Mesenchymal stem cell (in vitro differentiated cells and primary cell): ENCODE data around the gene SELENOK.
A peak's percentile ranks its signal among the peaks of the same experiment; 100 is the strongest.

Experiments
- DNase-seq: peaks from one replicate; pipeline ENCODE4 v3.0.0-alpha.2; 2013
- H2AFZ ChIP-seq: one replicate; pipeline ENCODE4 v1.6.1; 2013; ENCODE audit warnings: low read depth, mild to moderate bottlenecking, control low read depth, inconsistent platforms, low read length, moderate library complexity
- H2AK5ac ChIP-seq: 2 replicates; pipeline ENCODE4 v1.6.1; 2013; ENCODE audit warnings: low read length, moderate library complexity, mild to moderate bottlenecking, inconsistent platforms; ENCODE audit not compliant: severe bottlenecking
- H2BK120ac ChIP-seq: one replicate; pipeline ENCODE4 v1.6.1; 2013; ENCODE audit warnings: low read depth, mild to moderate bottlenecking, inconsistent platforms, low read length, moderate library complexity
- H2BK12ac ChIP-seq, 2 experiments: one replicate each; pipeline ENCODE4 v1.6.1; 2013; ENCODE audit warnings: inconsistent platforms in 2 of 2, low read length in 2 of 2, mild to moderate bottlenecking in 2 of 2, moderate library complexity in 2 of 2, control low read depth in 1 of 2
- H2BK15ac ChIP-seq: one replicate; pipeline ENCODE4 v1.6.1; 2013; ENCODE audit warnings: mild to moderate bottlenecking, low read depth, inconsistent platforms; ENCODE audit not compliant: poor library complexity, severe bottlenecking
- H2BK5ac ChIP-seq: 2 replicates; pipeline ENCODE4 v1.6.1; 2013; ENCODE audit warnings: low read depth, mild to moderate bottlenecking, low read length, control low read depth, inconsistent platforms; ENCODE audit not compliant: poor library complexity, severe bottlenecking
- H3K14ac ChIP-seq, 2 experiments: one replicate each; pipeline ENCODE4 v1.6.1; 2013; ENCODE audit warnings: inconsistent platforms in 2 of 2, low read length in 2 of 2, control low read depth in 1 of 2, mild to moderate bottlenecking in 1 of 2, moderate library complexity in 1 of 2
- H3K18ac ChIP-seq, 2 experiments: one replicate each; pipeline ENCODE4 v1.6.1; 2013; ENCODE audit warnings: inconsistent platforms in 2 of 2, low read length in 2 of 2, control low read depth in 1 of 2, low read depth in 1 of 2, mild to moderate bottlenecking in 1 of 2
- H3K23ac ChIP-seq, 2 experiments: one replicate each; pipeline ENCODE4 v1.6.1; 2013; ENCODE audit warnings: inconsistent platforms in 2 of 2, low read length in 2 of 2, mild to moderate bottlenecking in 2 of 2, moderate library complexity in 2 of 2, control low read depth in 1 of 2
- H3K27ac ChIP-seq: 2 replicates; pipeline ENCODE4 v1.5.1; 2013; ENCODE audit warnings: mild to moderate bottlenecking, moderate library complexity, low read length, control low read depth, inconsistent platforms; ENCODE audit not compliant: poor library complexity, severe bottlenecking
- H3K27me3 ChIP-seq, 2 experiments: 2 replicates each; pipeline versions ENCODE4 v1.6.1 to v1.7.0; 2013; ENCODE audit warnings: low read length in 2 of 2, mild to moderate bottlenecking in 2 of 2, moderate library complexity in 2 of 2, control low read depth in 1 of 2, inconsistent platforms in 1 of 2; ENCODE audit not compliant: control insufficient read depth in 1 of 2, insufficient read depth in 1 of 2
- H3K36me3 ChIP-seq, 2 experiments: 2 replicates each; pipeline versions ENCODE4 v1.6.1 to v1.7.0; 2013; ENCODE audit warnings: low read length in 2 of 2, control low read depth in 1 of 2, inconsistent platforms in 1 of 2, low read depth in 1 of 2, mild to moderate bottlenecking in 1 of 2; ENCODE audit not compliant: insufficient read depth in 2 of 2, control insufficient read depth in 1 of 2
- H3K4ac ChIP-seq, 2 experiments: one replicate each; pipeline ENCODE4 v1.6.1; 2013; ENCODE audit warnings: inconsistent platforms in 2 of 2, low read length in 2 of 2, mild to moderate bottlenecking in 2 of 2, moderate library complexity in 2 of 2, control low read depth in 1 of 2, low read depth in 1 of 2
- H3K4me1 ChIP-seq: 2 replicates; pipeline ENCODE4 v1.6.1; 2013; ENCODE audit warnings: low read depth, low read length, control low read depth; ENCODE audit not compliant: control insufficient read depth, insufficient read depth
- H3K4me2 ChIP-seq: 2 replicates; pipeline ENCODE4 v1.6.1; 2013; ENCODE audit warnings: low read length, mild to moderate bottlenecking, inconsistent platforms; ENCODE audit not compliant: poor library complexity, severe bottlenecking
- H3K4me3 ChIP-seq, 2 experiments: 2 replicates each; pipeline versions ENCODE4 v1.5.1 to v1.7.0; 2013; ENCODE audit warnings: low read length in 2 of 2, mild to moderate bottlenecking in 2 of 2, control low read depth in 1 of 2, low read depth in 1 of 2; ENCODE audit not compliant: insufficient read depth in 1 of 2
- H3K79me1 ChIP-seq: replicated peaks from 2 replicates; pipeline ENCODE4 v1.6.1; 2013; ENCODE audit warnings: mild to moderate bottlenecking, control low read depth, low read length, inconsistent platforms; ENCODE audit not compliant: poor library complexity, severe bottlenecking
- H3K9ac ChIP-seq: 2 replicates; pipeline ENCODE4 v1.7.0; 2013; ENCODE audit warnings: mild to moderate bottlenecking, low read length, moderate library complexity
- H3K9me3 ChIP-seq: 2 replicates; pipeline ENCODE4 v1.7.0; 2013; ENCODE audit warnings: mild to moderate bottlenecking, low read length; ENCODE audit not compliant: control insufficient read depth
- H4K8ac ChIP-seq: one replicate; pipeline ENCODE4 v1.6.1; 2013; ENCODE audit warnings: inconsistent platforms, mild to moderate bottlenecking, low read length, moderate library complexity
- H4K91ac ChIP-seq: one replicate; pipeline ENCODE4 v1.6.1; 2013; ENCODE audit warnings: mild to moderate bottlenecking, low read length, inconsistent platforms
- WGBS: methylation state at CpG from one replicate; pipeline ENCODE4 v1.1.7; 2013; ENCODE audit warnings: mixed read lengths; 5-methylcytosine and 5-hydroxymethylcytosine counted together

The SELENOK gene

GRCh38 chr3:53892286-53892637 is 603 bp upstream of the SELENOK start:
- no peak overlapping the region for H2BK15ac ChIP-seq
- H3K23ac ChIP-seq, result no peak overlapping the region
- peak overlapping the region; percentile 67 for H3K4me2 ChIP-seq
- no peak overlapping the region for H3K14ac ChIP-seq
- peaks cover 0 to 4% of the 10 kb centered on the region in 2 experiments for H3K36me3 ChIP-seq
- peak overlapping the region; percentile 57 for H4K8ac ChIP-seq
- no peak overlapping the region for H2BK5ac ChIP-seq
- peak overlapping the region; percentile 16 to 45 for H3K4ac ChIP-seq
- H3K9me3 ChIP-seq, result no peaks in the 10 kb centered on the region
- peak overlapping the region; percentile 12 for H2AK5ac ChIP-seq
- no peaks in the 10 kb centered on the region for H3K4me1 ChIP-seq
- no peak overlapping the region for H2AFZ ChIP-seq
- no peak overlapping the region for H4K91ac ChIP-seq
- 81% methylated on average over 4 of the region's 4 CpGs for WGBS
- no peak for DNase-seq
- peak overlapping the region in 1 of 2 experiments; percentile 18 for H3K18ac ChIP-seq
- peak overlapping the region in 1 of 2 experiments; percentile 80 for H2BK12ac ChIP-seq
- peak overlapping the region; percentile 84 for H3K27ac ChIP-seq
- H3K9ac ChIP-seq, result peak overlapping the region; percentile 99
- H2BK120ac ChIP-seq, result no peak overlapping the region
- peaks cover 7% of the 10 kb centered on the region for H3K79me1 ChIP-seq
- peaks cover 4 to 11% of the 10 kb centered on the region in 2 experiments for H3K27me3 ChIP-seq
- peak overlapping the region; percentile 52 to 96 for H3K4me3 ChIP-seq

GRCh38 chr3:53890726-53891475 is 758 bp downstream of the SELENOK start:
- 5% methylated on average over 21 of the region's 21 CpGs for WGBS
- Histone ChIP-seq H2BK12ac (no peak overlapping the region), H4K91ac (no peak overlapping the region), H2AFZ (peak overlapping the region; percentile 73), H3K23ac (peak overlapping the region in 1 of 2 experiments; percentile 93), H3K27me3 (peaks cover 2 to 4% of the 10 kb centered on the region in 2 experiments), H3K4me1 (no peaks in the 10 kb centered on the region), H3K9me3 (no peaks in the 10 kb centered on the region), H3K14ac (peak overlapping the region in 1 of 2 experiments; percentile 56), H3K4me3 (peak overlapping the region; percentile 96 to 99), H3K4me2 (peak overlapping the region; percentile 82), H3K18ac (peak overlapping the region; percentile 6 to 73), H3K27ac (peak overlapping the region; percentile 3), H2BK120ac (no peak overlapping the region), H3K9ac (peak overlapping the region; percentile 99), H2BK15ac (no peak overlapping the region), H3K4ac (peak overlapping the region; percentile 46 to 89), H3K79me1 (peaks cover 10% of the 10 kb centered on the region), H4K8ac (no peak overlapping the region), H2BK5ac (no peak overlapping the region), H3K36me3 (peaks cover 0 to 12% of the 10 kb centered on the region in 2 experiments), H2AK5ac (no peak overlapping the region)
- peak; percentile 65 for DNase-seq

- peaks cover 11% of the 10 kb centered on the region for H3K79me1 ChIP-seq
- H3K9me3 ChIP-seq, result no peaks in the 10 kb centered on the region
- H3K4me2 ChIP-seq, result no peak overlapping the region
- no peaks in the 10 kb centered on the region for H3K4me1 ChIP-seq
- H2BK5ac ChIP-seq, result no peak overlapping the region
- no peak overlapping the region for H3K18ac ChIP-seq
- no peak overlapping the region for H4K8ac ChIP-seq
- no peak overlapping the region for H3K23ac ChIP-seq
- H2BK15ac ChIP-seq, result no peak overlapping the region
- H3K27ac ChIP-seq, result no peak overlapping the region
- no peak overlapping the region for H2BK120ac ChIP-seq
- WGBS, result 100% methylated on average over 1 of the region's 1 CpG
- no peak overlapping the region for H2BK12ac ChIP-seq
- no peak overlapping the region for H4K91ac ChIP-seq
- H3K9ac ChIP-seq, result no peak overlapping the region
- no peak overlapping the region for H2AFZ ChIP-seq
- no peak overlapping the region for H3K4me3 ChIP-seq
- no peaks in the 10 kb centered on the region for H3K27me3 ChIP-seq
- no peak overlapping the region for H3K4ac ChIP-seq
- H2AK5ac ChIP-seq, result no peak overlapping the region
- DNase-seq, result no peak
- no peak overlapping the region for H3K14ac ChIP-seq
- peaks cover 8 to 38% of the 10 kb centered on the region in 2 experiments for H3K36me3 ChIP-seq
Observed at GRCh38 chr3:53888232-53888631, 3.4 kb downstream of the SELENOK start.

GRCh38 chr3:53887446-53887845 is 4.2 kb downstream of the SELENOK start:
- H3K27me3 ChIP-seq, result no peaks in the 10 kb centered on the region

More at GRCh38 chr3:53887446-53887845, 4.2 kb downstream of the SELENOK start:
- Histone ChIP-seq H2BK15ac (no peak overlapping the region), H3K23ac (no peak overlapping the region), H4K91ac (no peak overlapping the region), H3K9ac (no peak overlapping the region), H2AFZ (no peak overlapping the region), H3K79me1 (peaks cover 11% of the 10 kb centered on the region), H2BK120ac (no peak overlapping the region), H2BK5ac (no peak overlapping the region), H3K36me3 (peaks cover 8 to 41% of the 10 kb centered on the region in 2 experiments), H3K27ac (no peak overlapping the region), H3K9me3 (no peaks in the 10 kb centered on the region), H3K4me3 (no peak overlapping the region), H2BK12ac (no peak overlapping the region), H3K14ac (no peak overlapping the region), H3K4me2 (no peak overlapping the region), H4K8ac (no peak overlapping the region), H3K4ac (no peak overlapping the region), H3K18ac (no peak overlapping the region), H3K4me1 (no peaks in the 10 kb centered on the region), H2AK5ac (no peak overlapping the region)
- DNase-seq, result no peak
